SH-SY5Y (cell line): ENCODE data around the gene DOK3.

ENCODE experiments used
- GATA2 ChIP-seq: IDR thresholded peaks from 2 replicates; pipeline ENCODE4 v1.6.1; 2011; ENCODE audit warnings: mild to moderate bottlenecking, low read depth, low read length
- GATA3 ChIP-seq: IDR thresholded peaks from 2 replicates; pipeline ENCODE4 v1.6.1; 2011; ENCODE audit warnings: low read depth, mild to moderate bottlenecking, low read length, moderate library complexity

GRCh38 chr5:177489119-177489716, 20.4 kb downstream of the DOK3 start:
- TF ChIP-seq GATA3 (no peak), GATA2 (no peak)
